ENCODE results near the gene SRXN1. TPM values are rescaled to one million over a fixed set of nuclear protein-coding genes. Genes with fewer than 3 reads are reported as not detected.

The SRXN1 gene
- 1.0 and 3.0 TPM in 2 replicates for total RNA-seq (2014; rRNA removed; shearing (Covaris generic); ENCODE audit: low replicate concordance)

- H3K4me3 ChIP-seq (ENCODE audit: low read length), result peak within 1 kb of the TSS; percentile 61
- H3K4me1 ChIP-seq (ENCODE audit: low read length), result no peaks in the 10 kb centered on the region; the same call in 1 of the 2 replicates
- peak within 1 kb of the TSS; percentile 58 for H3K9ac ChIP-seq (ENCODE audit: low read length)
- peak within 1 kb of the TSS; percentile 50 for H3K4me2 ChIP-seq (ENCODE audit: low read depth, low read length, poor library complexity, severe bottlenecking)
- no peak within 1 kb of the TSS for H3K27ac ChIP-seq (ENCODE audit: low read length)
- H3K36me3 ChIP-seq (ENCODE audit: insufficient read depth, low read length), result no peaks in the 10 kb centered on the region
- no peaks in the 10 kb centered on the region for H3K9me3 ChIP-seq (ENCODE audit: low read length)
- no peaks in the 10 kb centered on the region for H3K9me2 ChIP-seq (replicated peaks; ENCODE audit: insufficient read depth, low read length)
- no peak within 1 kb of the TSS for H2AFZ ChIP-seq (ENCODE audit: low read length)
- H3K79me2 ChIP-seq (ENCODE audit: low read length), result no peaks in the 10 kb centered on the region
- DNase-seq, result peak; percentile 84
- H4K20me1 ChIP-seq (ENCODE audit: insufficient read depth, low read depth, low read length), result no peaks in the 10 kb centered on the region
- H3K27me3 ChIP-seq (ENCODE audit: low read length), result no peaks in the 10 kb centered on the region
These were observed at the start of gene SRXN1 for GRCh38 chr20:653110-653589. Gene SRXN1, minus strand, starts transcription at chr20:653200. Its CDS starts 15 bp downstream, at chr20:653185.

- Histone ChIP-seq H3K36me3 (ENCODE audit: insufficient read depth, low read length) (no peaks in the 10 kb centered on the region), H3K4me3 (ENCODE audit: low read length) (no peak overlapping the region), H3K79me2 (ENCODE audit: low read length) (no peaks in the 10 kb centered on the region), H3K27me3 (ENCODE audit: low read length) (no peaks in the 10 kb centered on the region), H3K4me1 (ENCODE audit: low read length) (no peaks in the 10 kb centered on the region), H2AFZ (ENCODE audit: low read length) (no peak overlapping the region), H3K9ac (ENCODE audit: low read length) (no peak overlapping the region), H3K4me2 (ENCODE audit: low read depth, low read length, poor library complexity, severe bottlenecking) (no peak overlapping the region), H3K9me2 (replicated peaks; ENCODE audit: insufficient read depth, low read length) (no peaks in the 10 kb centered on the region), H3K27ac (ENCODE audit: low read length) (no peak overlapping the region), H3K9me3 (ENCODE audit: low read length) (no peaks in the 10 kb centered on the region), H4K20me1 (ENCODE audit: insufficient read depth, low read depth, low read length) (no peaks in the 10 kb centered on the region; the same call in 1 of the 2 replicates)
- DNase-seq, result no peak
These were observed 48.6 kb upstream of the SRXN1 start for GRCh38 chr20:701401-702129.

- Histone ChIP-seq H3K4me2 (ENCODE audit: low read depth, low read length, poor library complexity, severe bottlenecking) (no peak overlapping the region), H3K9me2 (replicated peaks; ENCODE audit: insufficient read depth, low read length) (no peaks in the 10 kb centered on the region), H2AFZ (ENCODE audit: low read length) (no peak overlapping the region), H3K4me1 (ENCODE audit: low read length) (no peaks in the 10 kb centered on the region), H3K4me3 (ENCODE audit: low read length) (no peak overlapping the region), H3K9me3 (ENCODE audit: low read length) (no peaks in the 10 kb centered on the region), H3K9ac (ENCODE audit: low read length) (no peak overlapping the region), H3K79me2 (ENCODE audit: low read length) (no peaks in the 10 kb centered on the region), H4K20me1 (ENCODE audit: insufficient read depth, low read depth, low read length) (no peaks in the 10 kb centered on the region; the same call in 1 of the 2 replicates), H3K36me3 (ENCODE audit: insufficient read depth, low read length) (no peaks in the 10 kb centered on the region), H3K27me3 (ENCODE audit: low read length) (no peaks in the 10 kb centered on the region), H3K27ac (ENCODE audit: low read length) (no peak overlapping the region)
- no peak for DNase-seq
These were observed 46.9 kb upstream of the SRXN1 start for GRCh38 chr20:699811-700338.

GRCh38 chr20:699342-699741, 46.3 kb upstream of the SRXN1 start:
- H3K9ac ChIP-seq (ENCODE audit: low read length), result no peak overlapping the region
- H2AFZ ChIP-seq (ENCODE audit: low read length), result no peak overlapping the region
- no peaks in the 10 kb centered on the region for H3K36me3 ChIP-seq (ENCODE audit: insufficient read depth, low read length)

GRCh38 chr20:698276-698675, 45.3 kb upstream of the SRXN1 start:
- no peak overlapping the region for H3K4me2 ChIP-seq (ENCODE audit: low read depth, low read length, poor library complexity, severe bottlenecking)
- no peak overlapping the region for H3K27ac ChIP-seq (ENCODE audit: low read length)
- no peak for DNase-seq
- H3K9me2 ChIP-seq (replicated peaks; ENCODE audit: insufficient read depth, low read length), result no peaks in the 10 kb centered on the region
- no peaks in the 10 kb centered on the region for H3K4me1 ChIP-seq (ENCODE audit: low read length)
- no peaks in the 10 kb centered on the region for H3K9me3 ChIP-seq (ENCODE audit: low read length)
- H4K20me1 ChIP-seq (ENCODE audit: insufficient read depth, low read depth, low read length), result no peaks in the 10 kb centered on the region; the same call in 1 of the 2 replicates
- H2AFZ ChIP-seq (ENCODE audit: low read length), result no peak overlapping the region
- no peak overlapping the region for H3K9ac ChIP-seq (ENCODE audit: low read length)
- H3K4me3 ChIP-seq (ENCODE audit: low read length), result no peak overlapping the region
- H3K79me2 ChIP-seq (ENCODE audit: low read length), result no peaks in the 10 kb centered on the region
- no peaks in the 10 kb centered on the region for H3K36me3 ChIP-seq (ENCODE audit: insufficient read depth, low read length)
- no peaks in the 10 kb centered on the region for H3K27me3 ChIP-seq (ENCODE audit: low read length)

More at GRCh38 chr20:699342-699741, 46.3 kb upstream of the SRXN1 start:
- Histone ChIP-seq H3K27ac (ENCODE audit: low read length) (no peak overlapping the region), H3K4me2 (ENCODE audit: low read depth, low read length, poor library complexity, severe bottlenecking) (no peak overlapping the region), H3K4me1 (ENCODE audit: low read length) (no peaks in the 10 kb centered on the region), H3K4me3 (ENCODE audit: low read length) (no peak overlapping the region), H3K9me3 (ENCODE audit: low read length) (no peaks in the 10 kb centered on the region), H3K27me3 (ENCODE audit: low read length) (no peaks in the 10 kb centered on the region), H3K9me2 (replicated peaks; ENCODE audit: insufficient read depth, low read length) (no peaks in the 10 kb centered on the region), H4K20me1 (ENCODE audit: insufficient read depth, low read depth, low read length) (no peaks in the 10 kb centered on the region; the same call in 1 of the 2 replicates), H3K79me2 (ENCODE audit: low read length) (no peaks in the 10 kb centered on the region)
- DNase-seq, result no peak

GRCh38 chr20:697826-698225, 44.8 kb upstream of the SRXN1 start:
- Histone ChIP-seq H3K27ac (ENCODE audit: low read length) (no peak overlapping the region), H4K20me1 (ENCODE audit: insufficient read depth, low read depth, low read length) (no peaks in the 10 kb centered on the region; the same call in 1 of the 2 replicates), H3K36me3 (ENCODE audit: insufficient read depth, low read length) (no peaks in the 10 kb centered on the region), H3K9ac (ENCODE audit: low read length) (no peak overlapping the region), H3K4me2 (ENCODE audit: low read depth, low read length, poor library complexity, severe bottlenecking) (no peak overlapping the region), H3K4me3 (ENCODE audit: low read length) (no peak overlapping the region), H3K9me2 (replicated peaks; ENCODE audit: insufficient read depth, low read length) (no peaks in the 10 kb centered on the region), H3K79me2 (ENCODE audit: low read length) (no peaks in the 10 kb centered on the region), H3K27me3 (ENCODE audit: low read length) (no peaks in the 10 kb centered on the region), H3K4me1 (ENCODE audit: low read length) (no peaks in the 10 kb centered on the region), H2AFZ (ENCODE audit: low read length) (no peak overlapping the region), H3K9me3 (ENCODE audit: low read length) (no peaks in the 10 kb centered on the region)
- no peak for DNase-seq

GRCh38 chr20:695165-695866, 42.3 kb upstream of the SRXN1 start:
- H3K9me2 ChIP-seq (replicated peaks; ENCODE audit: insufficient read depth, low read length), result no peaks in the 10 kb centered on the region
- H3K4me1 ChIP-seq (ENCODE audit: low read length), result no peaks in the 10 kb centered on the region
- no peak overlapping the region for H3K9ac ChIP-seq (ENCODE audit: low read length)
- H2AFZ ChIP-seq (ENCODE audit: low read length), result no peak overlapping the region
- no peak overlapping the region for H3K27ac ChIP-seq (ENCODE audit: low read length)
- no peaks in the 10 kb centered on the region; the same call in 1 of the 2 replicates for H4K20me1 ChIP-seq (ENCODE audit: insufficient read depth, low read depth, low read length)
- no peak overlapping the region for H3K4me2 ChIP-seq (ENCODE audit: low read depth, low read length, poor library complexity, severe bottlenecking)
- H3K27me3 ChIP-seq (ENCODE audit: low read length), result no peaks in the 10 kb centered on the region
- no peaks in the 10 kb centered on the region for H3K36me3 ChIP-seq (ENCODE audit: insufficient read depth, low read length)
- no peak overlapping the region for H3K4me3 ChIP-seq (ENCODE audit: low read length)
- DNase-seq, result no peak
- H3K79me2 ChIP-seq (ENCODE audit: low read length), result no peaks in the 10 kb centered on the region
- H3K9me3 ChIP-seq (ENCODE audit: low read length), result no peaks in the 10 kb centered on the region

- no peak overlapping the region for H3K27ac ChIP-seq (ENCODE audit: low read length)
- H3K4me2 ChIP-seq (ENCODE audit: low read depth, low read length, poor library complexity, severe bottlenecking), result no peak overlapping the region
- no peaks in the 10 kb centered on the region for H3K9me3 ChIP-seq (ENCODE audit: low read length)
- no peaks in the 10 kb centered on the region for H3K36me3 ChIP-seq (ENCODE audit: insufficient read depth, low read length)
- no peak overlapping the region for H2AFZ ChIP-seq (ENCODE audit: low read length)
- no peaks in the 10 kb centered on the region for H3K9me2 ChIP-seq (replicated peaks; ENCODE audit: insufficient read depth, low read length)
- H3K27me3 ChIP-seq (ENCODE audit: low read length), result no peaks in the 10 kb centered on the region
- no peaks in the 10 kb centered on the region for H3K79me2 ChIP-seq (ENCODE audit: low read length)
- H4K20me1 ChIP-seq (ENCODE audit: insufficient read depth, low read depth, low read length), result no peaks in the 10 kb centered on the region; the same call in 1 of the 2 replicates
- H3K9ac ChIP-seq (ENCODE audit: low read length), result no peak overlapping the region
- no peak for DNase-seq
- H3K4me3 ChIP-seq (ENCODE audit: low read length), result no peak overlapping the region
- H3K4me1 ChIP-seq (ENCODE audit: low read length), result no peaks in the 10 kb centered on the region
These were observed 41.5 kb upstream of the SRXN1 start for GRCh38 chr20:694496-694895.
